PC-9 (cell line): Measurements from ENCODE around the gene SGIP1.

Source experiments
- EZH2 ChIP-seq: fragments of 200-600 bp; sonication (generic); IDR thresholded peaks from 2 replicates; pipeline ENCODE4 v1.8.0; 2017; ENCODE audit warnings: antibody characterized with exemption, low read depth
- TF ChIP-seq, protein P1 (sequence below): fragments of 200-600 bp; sonication (generic); conservative IDR thresholded peaks from 2 replicates; pipeline ENCODE4 v1.6.1; 2017; ENCODE audit warnings: mixed run types, antibody characterized with exemption, mild to moderate bottlenecking, moderate library complexity

GRCh38 chr1:66777831-66778230 is 243.9 kb downstream of the SGIP1 start:
- TF ChIP-seq, protein P1, sequence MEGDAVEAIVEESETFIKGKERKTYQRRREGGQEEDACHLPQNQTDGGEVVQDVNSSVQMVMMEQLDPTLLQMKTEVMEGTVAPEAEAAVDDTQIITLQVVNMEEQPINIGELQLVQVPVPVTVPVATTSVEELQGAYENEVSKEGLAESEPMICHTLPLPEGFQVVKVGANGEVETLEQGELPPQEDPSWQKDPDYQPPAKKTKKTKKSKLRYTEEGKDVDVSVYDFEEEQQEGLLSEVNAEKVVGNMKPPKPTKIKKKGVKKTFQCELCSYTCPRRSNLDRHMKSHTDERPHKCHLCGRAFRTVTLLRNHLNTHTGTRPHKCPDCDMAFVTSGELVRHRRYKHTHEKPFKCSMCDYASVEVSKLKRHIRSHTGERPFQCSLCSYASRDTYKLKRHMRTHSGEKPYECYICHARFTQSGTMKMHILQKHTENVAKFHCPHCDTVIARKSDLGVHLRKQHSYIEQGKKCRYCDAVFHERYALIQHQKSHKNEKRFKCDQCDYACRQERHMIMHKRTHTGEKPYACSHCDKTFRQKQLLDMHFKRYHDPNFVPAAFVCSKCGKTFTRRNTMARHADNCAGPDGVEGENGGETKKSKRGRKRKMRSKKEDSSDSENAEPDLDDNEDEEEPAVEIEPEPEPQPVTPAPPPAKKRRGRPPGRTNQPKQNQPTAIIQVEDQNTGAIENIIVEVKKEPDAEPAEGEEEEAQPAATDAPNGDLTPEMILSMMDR: no peak
- no peak for TF ChIP-seq EZH2
